Endothelial cell of umbilical vein (primary cell): Measurements from ENCODE around the gene RAB20.

Experiments used
- EZH2 ChIP-seq: IDR thresholded peaks from 2 replicates; pipeline ENCODE4 v1.6.1; 2012; ENCODE audit warnings: borderline replicate concordance, low read depth, mild to moderate bottlenecking, moderate library complexity, low read length, inconsistent platforms; ENCODE audit not compliant: severe bottlenecking
- JUN ChIP-seq: IDR thresholded peaks from 2 replicates; pipeline ENCODE4 v1.6.1; 2011; ENCODE audit warnings: borderline replicate concordance, low read depth; ENCODE audit not compliant: insufficient read length, insufficient read depth
- POLR2A ChIP-seq: IDR thresholded peaks from 2 replicates; pipeline ENCODE4 v1.6.1; 2012; ENCODE audit warnings: low read depth, mild to moderate bottlenecking, control low read depth, low read length
- POLR2AphosphoS5 ChIP-seq: IDR thresholded peaks from 2 replicates; pipeline ENCODE4 v1.6.1; 2012; ENCODE audit warnings: low read depth, mild to moderate bottlenecking, control low read depth, low read length, moderate library complexity; ENCODE audit not compliant: insufficient read depth
- TF ChIP-seq, protein P1 (sequence below), 2 donors: IDR thresholded peaks; 1 replicate in 1 of 2; 2 replicates in 1 of 2; pipeline ENCODE4 v1.5.1; 2011; ENCODE audit warnings: low read length in 2 of 2, mild to moderate bottlenecking in 2 of 2, moderate library complexity in 2 of 2, control low read depth in 1 of 2, inconsistent platforms in 1 of 2, low read depth in 1 of 2; ENCODE audit not compliant: insufficient read depth in 1 of 2; ENCODE audit errors: extremely low read depth in 1 of 2
- TF ChIP-seq, protein P2 (sequence below): IDR thresholded peaks from 2 replicates; pipeline ENCODE4 v1.6.1; 2011; ENCODE audit not compliant: insufficient read depth, insufficient read length

DNA sequence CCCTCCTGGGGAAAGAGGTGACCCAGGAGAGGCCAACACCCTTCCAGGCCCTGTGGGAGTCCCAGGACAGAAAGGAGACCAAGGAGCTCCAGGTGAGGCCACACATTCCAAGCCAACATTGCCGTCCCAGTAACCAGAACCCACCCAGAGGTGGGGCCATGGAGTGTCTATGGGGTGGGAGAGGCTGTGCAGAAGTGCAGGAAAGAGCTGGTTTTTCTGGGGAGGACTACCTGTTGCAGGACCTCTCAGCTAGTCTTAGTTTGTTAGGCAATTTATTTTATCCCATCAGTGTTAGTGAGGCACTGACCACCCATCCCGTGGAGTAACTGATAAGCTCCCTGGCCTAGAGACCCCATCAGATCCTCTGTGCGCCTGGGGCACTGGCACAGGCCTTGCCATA lies 66.1 kb downstream of the RAB20 start:
- TF ChIP-seq, protein P1, sequence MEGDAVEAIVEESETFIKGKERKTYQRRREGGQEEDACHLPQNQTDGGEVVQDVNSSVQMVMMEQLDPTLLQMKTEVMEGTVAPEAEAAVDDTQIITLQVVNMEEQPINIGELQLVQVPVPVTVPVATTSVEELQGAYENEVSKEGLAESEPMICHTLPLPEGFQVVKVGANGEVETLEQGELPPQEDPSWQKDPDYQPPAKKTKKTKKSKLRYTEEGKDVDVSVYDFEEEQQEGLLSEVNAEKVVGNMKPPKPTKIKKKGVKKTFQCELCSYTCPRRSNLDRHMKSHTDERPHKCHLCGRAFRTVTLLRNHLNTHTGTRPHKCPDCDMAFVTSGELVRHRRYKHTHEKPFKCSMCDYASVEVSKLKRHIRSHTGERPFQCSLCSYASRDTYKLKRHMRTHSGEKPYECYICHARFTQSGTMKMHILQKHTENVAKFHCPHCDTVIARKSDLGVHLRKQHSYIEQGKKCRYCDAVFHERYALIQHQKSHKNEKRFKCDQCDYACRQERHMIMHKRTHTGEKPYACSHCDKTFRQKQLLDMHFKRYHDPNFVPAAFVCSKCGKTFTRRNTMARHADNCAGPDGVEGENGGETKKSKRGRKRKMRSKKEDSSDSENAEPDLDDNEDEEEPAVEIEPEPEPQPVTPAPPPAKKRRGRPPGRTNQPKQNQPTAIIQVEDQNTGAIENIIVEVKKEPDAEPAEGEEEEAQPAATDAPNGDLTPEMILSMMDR (IDR thresholded peaks at IDR 0.05; ENCODE audit: extremely low read depth in 1 of 2, insufficient read depth in 1 of 2, low read depth in 1 of 2, low read length in 2 of 2): no peak
- TF ChIP-seq POLR2AphosphoS5 (no peak), EZH2 (no peak), POLR2A (no peak), JUN (no peak)
- TF ChIP-seq, protein P2, sequence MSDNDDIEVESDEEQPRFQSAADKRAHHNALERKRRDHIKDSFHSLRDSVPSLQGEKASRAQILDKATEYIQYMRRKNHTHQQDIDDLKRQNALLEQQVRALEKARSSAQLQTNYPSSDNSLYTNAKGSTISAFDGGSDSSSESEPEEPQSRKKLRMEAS: no peak
